Measurements from ENCODE around the gene CDC73. TPM values are rescaled to one million over a fixed set of nuclear protein-coding genes. Genes with fewer than 3 reads are reported as not detected.

CDC73 gene
- total and polyA plus RNA-seq, 10 of the 15 experiments (the other 5 are each of a cell fraction or from before 2014, with no cell fraction given): 10.6 to 43.4 (median 21.7) TPM

DNA sequence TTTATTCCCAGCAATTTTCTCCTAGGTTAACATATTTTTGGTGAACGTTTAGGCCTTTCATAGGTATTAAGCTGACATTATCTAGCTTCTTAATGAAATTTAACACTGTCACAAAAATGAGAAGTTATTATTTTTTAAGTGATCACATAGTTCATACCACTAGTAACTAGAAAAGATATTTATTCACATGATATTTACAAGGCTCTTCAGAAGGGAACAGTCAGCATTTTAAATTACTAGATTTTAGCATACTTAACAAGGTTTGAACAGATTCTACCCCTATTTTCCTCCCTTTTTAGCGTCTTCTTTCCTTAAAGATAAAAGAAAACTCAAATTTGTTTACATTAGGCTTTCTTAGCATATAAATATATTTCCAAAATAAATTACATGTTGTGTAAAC lies 130.1 kb downstream of the CDC73 start (continued):
- TF ChIP-seq, protein P1, sequence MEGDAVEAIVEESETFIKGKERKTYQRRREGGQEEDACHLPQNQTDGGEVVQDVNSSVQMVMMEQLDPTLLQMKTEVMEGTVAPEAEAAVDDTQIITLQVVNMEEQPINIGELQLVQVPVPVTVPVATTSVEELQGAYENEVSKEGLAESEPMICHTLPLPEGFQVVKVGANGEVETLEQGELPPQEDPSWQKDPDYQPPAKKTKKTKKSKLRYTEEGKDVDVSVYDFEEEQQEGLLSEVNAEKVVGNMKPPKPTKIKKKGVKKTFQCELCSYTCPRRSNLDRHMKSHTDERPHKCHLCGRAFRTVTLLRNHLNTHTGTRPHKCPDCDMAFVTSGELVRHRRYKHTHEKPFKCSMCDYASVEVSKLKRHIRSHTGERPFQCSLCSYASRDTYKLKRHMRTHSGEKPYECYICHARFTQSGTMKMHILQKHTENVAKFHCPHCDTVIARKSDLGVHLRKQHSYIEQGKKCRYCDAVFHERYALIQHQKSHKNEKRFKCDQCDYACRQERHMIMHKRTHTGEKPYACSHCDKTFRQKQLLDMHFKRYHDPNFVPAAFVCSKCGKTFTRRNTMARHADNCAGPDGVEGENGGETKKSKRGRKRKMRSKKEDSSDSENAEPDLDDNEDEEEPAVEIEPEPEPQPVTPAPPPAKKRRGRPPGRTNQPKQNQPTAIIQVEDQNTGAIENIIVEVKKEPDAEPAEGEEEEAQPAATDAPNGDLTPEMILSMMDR (IDR thresholded peaks at IDR 0.05 in 2 of 3, conservative IDR thresholded peaks at IDR 0.05 in 1 of 3; ENCODE audit: control insufficient read depth in 2 of 3, extremely low read depth in 1 of 3, insufficient read depth in 1 of 3, low read depth in 3 of 3, low read length in 3 of 3): no peak
- TF ChIP-seq, protein P2, sequence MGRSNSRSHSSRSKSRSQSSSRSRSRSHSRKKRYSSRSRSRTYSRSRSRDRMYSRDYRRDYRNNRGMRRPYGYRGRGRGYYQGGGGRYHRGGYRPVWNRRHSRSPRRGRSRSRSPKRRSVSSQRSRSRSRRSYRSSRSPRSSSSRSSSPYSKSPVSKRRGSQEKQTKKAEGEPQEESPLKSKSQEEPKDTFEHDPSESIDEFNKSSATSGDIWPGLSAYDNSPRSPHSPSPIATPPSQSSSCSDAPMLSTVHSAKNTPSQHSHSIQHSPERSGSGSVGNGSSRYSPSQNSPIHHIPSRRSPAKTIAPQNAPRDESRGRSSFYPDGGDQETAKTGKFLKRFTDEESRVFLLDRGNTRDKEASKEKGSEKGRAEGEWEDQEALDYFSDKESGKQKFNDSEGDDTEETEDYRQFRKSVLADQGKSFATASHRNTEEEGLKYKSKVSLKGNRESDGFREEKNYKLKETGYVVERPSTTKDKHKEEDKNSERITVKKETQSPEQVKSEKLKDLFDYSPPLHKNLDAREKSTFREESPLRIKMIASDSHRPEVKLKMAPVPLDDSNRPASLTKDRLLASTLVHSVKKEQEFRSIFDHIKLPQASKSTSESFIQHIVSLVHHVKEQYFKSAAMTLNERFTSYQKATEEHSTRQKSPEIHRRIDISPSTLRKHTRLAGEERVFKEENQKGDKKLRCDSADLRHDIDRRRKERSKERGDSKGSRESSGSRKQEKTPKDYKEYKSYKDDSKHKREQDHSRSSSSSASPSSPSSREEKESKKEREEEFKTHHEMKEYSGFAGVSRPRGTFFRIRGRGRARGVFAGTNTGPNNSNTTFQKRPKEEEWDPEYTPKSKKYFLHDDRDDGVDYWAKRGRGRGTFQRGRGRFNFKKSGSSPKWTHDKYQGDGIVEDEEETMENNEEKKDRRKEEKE (IDR thresholded peaks at IDR 0.05): no peak
- no peak for TF ChIP-seq RAD51 (IDR thresholded peaks at IDR 0.05)
- no peak for TF ChIP-seq EP300 (IDR thresholded peaks at IDR 0.05; ENCODE audit: borderline replicate concordance in 1 of 2, control insufficient read depth in 1 of 2, low read depth in 2 of 2, low read length in 2 of 2)
- TF ChIP-seq TCF3 (IDR thresholded peaks at IDR 0.05; ENCODE audit: borderline replicate concordance, insufficient read depth, low read depth, low read length): no peak

DNA sequence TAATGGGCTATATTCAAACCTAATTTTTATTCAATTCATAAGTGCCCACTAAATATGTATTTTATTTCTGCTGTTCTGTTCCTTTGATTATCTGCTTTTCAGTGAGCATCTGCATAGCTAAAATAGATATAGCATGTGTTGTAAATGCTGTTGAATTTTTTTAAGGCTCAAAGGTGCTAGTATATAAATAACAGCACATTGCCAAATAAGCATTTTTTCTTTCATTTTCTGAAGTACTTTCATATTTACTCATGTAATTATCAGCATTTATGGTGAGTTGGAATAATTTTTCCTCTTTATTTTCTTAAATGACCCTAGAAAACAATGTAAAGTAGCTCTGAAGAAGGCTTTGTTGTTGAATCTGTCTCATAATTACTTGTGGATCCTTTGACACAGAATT lies 134.2 kb downstream of the CDC73 start:
- Histone ChIP-seq H3K79me2 (ENCODE audit: control insufficient read depth, insufficient read depth, low read length) (no peaks in the 10 kb centered on the region), H3K4me3 (no peak overlapping the region), H3K27ac (ENCODE audit: control insufficient read depth, insufficient read depth) (no peak overlapping the region), H3K4me2 (ENCODE audit: control insufficient read depth, insufficient read depth) (no peak overlapping the region), H3K36me3 (ENCODE audit: control insufficient read depth in 2 of 2, insufficient read depth in 2 of 2, low read length in 1 of 2) (0 out of 4 replicates have a peak, but pooled peaks cover 0 to 3% of the 10 kb centered on the region in 2 experiments), H3K9me3 (replicated peaks; ENCODE audit: control insufficient read depth, insufficient read depth, low read length) (no peaks in the 10 kb centered on the region), H2AFZ (ENCODE audit: control insufficient read depth, low read depth, low read length) (no peak overlapping the region), H4K20me1 (ENCODE audit: control insufficient read depth, insufficient read depth) (no peaks in the 10 kb centered on the region), H3K9ac (ENCODE audit: control insufficient read depth, insufficient read depth, low read length) (no peak overlapping the region), H3K4me1 (ENCODE audit: control insufficient read depth, insufficient read depth, low read length) (peaks cover 7% of the 10 kb centered on the region), H3K27me3 (replicated peaks in 1 of 2; ENCODE audit: control insufficient read depth in 2 of 2, insufficient read depth in 2 of 2, low read length in 1 of 2) (no peaks in the 10 kb centered on the region)
- POLR2A ChIA-PET: interaction anchor here (0.6 kb wide), 1 partner anchor 671 kb away, joined by 7 read pairs; no protein-coding TSS in a partner anchor
- intact Hi-C loops (cut with micrococcal nuclease; ENCODE audit: unreplicated experiment): no loop called here
- SMC1A ChIA-PET (ENCODE audit: uncharacterized antibody, unreplicated experiment): interaction anchor here (0.6 kb wide), 1 partner anchor 11 kb away, joined by 3 read pairs; no protein-coding TSS in a partner anchor
- DNase-seq (ENCODE audit: low read depth, low spot score) (no peak), FAIRE-seq (no peak), ATAC-seq (0 out of 3 replicates have a peak, but pooled peaks have one; percentile 31)
- in situ Hi-C loops (cut with MboI): no loop called here
- RAD21 ChIA-PET (ENCODE audit: unreplicated experiment): no interaction called here
- TF ChIP-seq RCOR1 (conservative IDR thresholded peaks at IDR 0.05; ENCODE audit: low read depth, low read length): no peak
- TF ChIP-seq NR2C2 (IDR thresholded peaks at IDR 0.05; ENCODE audit: borderline replicate concordance, control insufficient read depth, insufficient read length, low read depth): no peak
- no peak for TF ChIP-seq DPF2 (IDR thresholded peaks at IDR 0.05)
- TF ChIP-seq SRF (IDR thresholded peaks at IDR 0.05; ENCODE audit: low read depth in 2 of 2, low read length in 2 of 2): no peak
- TF ChIP-seq JUNB (IDR thresholded peaks at IDR 0.05): peak; percentile 47
- TF ChIP-seq, protein P3, sequence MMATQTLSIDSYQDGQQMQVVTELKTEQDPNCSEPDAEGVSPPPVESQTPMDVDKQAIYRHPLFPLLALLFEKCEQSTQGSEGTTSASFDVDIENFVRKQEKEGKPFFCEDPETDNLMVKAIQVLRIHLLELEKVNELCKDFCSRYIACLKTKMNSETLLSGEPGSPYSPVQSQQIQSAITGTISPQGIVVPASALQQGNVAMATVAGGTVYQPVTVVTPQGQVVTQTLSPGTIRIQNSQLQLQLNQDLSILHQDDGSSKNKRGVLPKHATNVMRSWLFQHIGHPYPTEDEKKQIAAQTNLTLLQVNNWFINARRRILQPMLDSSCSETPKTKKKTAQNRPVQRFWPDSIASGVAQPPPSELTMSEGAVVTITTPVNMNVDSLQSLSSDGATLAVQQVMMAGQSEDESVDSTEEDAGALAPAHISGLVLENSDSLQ (IDR thresholded peaks at IDR 0.05): no peak
- CTCF ChIA-PET: interaction anchor here (0.9 to 1.4 kb wide), 3 partner anchors 23 to 782 kb away, joined by 3 to 4 read pairs (median 4); no protein-coding TSS in a partner anchor
- BruUV-seq (replicated peaks): no TSS peak
